Cardiac fibroblast (primary cell): ENCODE data around the gene ACOX2.
A peak's percentile ranks its signal among the peaks of the same experiment; 100 is the strongest.

Source experiments
- DNase-seq, 2 donors: peaks; one replicate each; pipeline versions ENCODE4 v3.0.0 to v3.0.0-alpha.2; 2010; ENCODE audit warnings: low read depth in 2 of 2
- H3K4me3 ChIP-seq, 2 donors: replicated peaks in 1 of 2; 1 replicate in 1 of 2; 2 replicates in 1 of 2; pipeline ENCODE4 v1.5.1; 2011; ENCODE audit warnings: low read depth in 2 of 2, low read length in 2 of 2, mild to moderate bottlenecking in 2 of 2, moderate library complexity in 1 of 2
- CTCF ChIP-seq: IDR thresholded peaks from one replicate; pipeline ENCODE4 v1.5.1; 2011; ENCODE audit warnings: low read depth, mild to moderate bottlenecking, low read length, inconsistent platforms

Gene ACOX2

GRCh38 chr3:58536501-58537411 lies at the start of gene ACOX2:
TSS of gene ACOX2 (minus strand) at chr3:58537190. CDS start at chr3:58535106, 2,084 bp downstream.
- H3K4me3 ChIP-seq: peak within 1 kb of the TSS; percentile 38 to 46
- TF ChIP-seq CTCF: no peak
- DNase-seq: peak; percentile 60 to 90

- H3K4me3 ChIP-seq: no peak overlapping the region
- DNase-seq: no peak
- TF ChIP-seq CTCF: no peak
Measured at GRCh38 chr3:58585994-58586393, 49.0 kb upstream of the ACOX2 start.

GRCh38 chr3:58585005-58585786 lies 48.2 kb upstream of the ACOX2 start:
- H3K4me3 ChIP-seq: peak overlapping the region; percentile 54 to 67
- DNase-seq: peak; percentile 76 to 77
- peak; percentile 76 for TF ChIP-seq CTCF

- H3K4me3 ChIP-seq: peak overlapping the region; percentile 54 to 67
- no peak for TF ChIP-seq CTCF
- DNase-seq: peak in 1 of 2 donors; percentile 40
Measured at GRCh38 chr3:58584690-58585004, 47.7 kb upstream of the ACOX2 start.

GRCh38 chr3:58581328-58582091 lies 44.5 kb upstream of the ACOX2 start:
- H3K4me3 ChIP-seq: no peak overlapping the region
- no peak for TF ChIP-seq CTCF
- peak in 1 of 2 donors; percentile 31 for DNase-seq

- TF ChIP-seq CTCF: no peak
- no peak for DNase-seq
- H3K4me3 ChIP-seq: no peak overlapping the region
Measured at GRCh38 chr3:58580826-58581327, 43.9 kb upstream of the ACOX2 start.
